ENCODE data around the gene PRR5L.

- no peak for TF ChIP-seq POLR2A (IDR thresholded peaks at IDR 0.05)
- no peak for TF ChIP-seq CTCF (IDR thresholded peaks at IDR 0.05)
These were observed 67.5 kb downstream of the PRR5L start for GRCh38 chr11:36363361-36364268.

Measured in tibial nerve (tissue), 3 donors.